Thyroid gland (tissue), 4 donors: ENCODE data around the gene PLCB1. TPM values are rescaled to one million over a fixed set of nuclear protein-coding genes. Genes with fewer than 3 reads are reported as not detected.

Experiments
- DNase-seq, 2 donors: peaks; one replicate each; pipeline ENCODE4 v3.0.0-alpha.2; 2019
- H3K27ac ChIP-seq, 3 donors: fragments of 200-600 bp; sonication (generic); 1 replicate in 2 of 3; 2 replicates in 1 of 3; pipeline ENCODE4 v1.5.1; 2016 to 2019; ENCODE audit warnings: mild to moderate bottlenecking in 1 of 3, moderate library complexity in 1 of 3
- H3K27me3 ChIP-seq: fragments of 200-600 bp; sonication (generic); one replicate; pipeline ENCODE4 v1.5.1; 2019
- H3K36me3 ChIP-seq, 2 donors: fragments of 200-600 bp; sonication (generic); one replicate each; pipeline ENCODE4 v1.5.1; 2016 to 2019
- H3K4me1 ChIP-seq, 2 donors: fragments of 200-600 bp; sonication (generic); one replicate each; pipeline ENCODE4 v1.5.1; 2017 to 2019
- H3K4me3 ChIP-seq, 3 donors: fragments of 200-600 bp; sonication (generic); replicated peaks in 1 of 3; 1 replicate in 2 of 3; 2 replicates in 1 of 3; pipeline ENCODE4 v1.5.1; 2016; ENCODE audit warnings: mild to moderate bottlenecking in 1 of 3
- H3K9me3 ChIP-seq: fragments of 200-600 bp; sonication (generic); one replicate; pipeline ENCODE4 v1.5.1; 2017
- CTCF ChIP-seq, 6 experiments: fragments of 200-600 bp in 3 of 6; fragments of 450-650 bp in 3 of 6; sonication (generic) in 3 of 6; IDR thresholded peaks; one replicate each; pipeline ENCODE4 v1.5.1; 2016 to 2019; ENCODE audit warnings: antibody characterized with exemption in 6 of 6, mild to moderate bottlenecking in 2 of 6, inconsistent platforms in 1 of 6, moderate library complexity in 1 of 6
- POLR2A ChIP-seq, 2 donors: fragments of 450-650 bp; IDR thresholded peaks; one replicate each; pipeline ENCODE4 v1.6.1; 2017; ENCODE audit warnings: antibody characterized with exemption in 2 of 2, mild to moderate bottlenecking in 2 of 2, moderate library complexity in 1 of 2
- WGBS, 2 donors: methylation state at CpG; one replicate each; pipeline ENCODE4 v1.1.5; 2017; 5-methylcytosine and 5-hydroxymethylcytosine counted together
- intact Hi-C: fragments of 100-400 bp; cut with DNase I; formaldehyde crosslinking; loops from one replicate; pipeline ENCODE4 v1.15.1; 2023
- total RNA-seq, 4 donors: library from RNA; depleted of rRNA; stranded (reverse); fragments of >200 nt; gene quantifications; one replicate each; pipeline ENCODE4 v1.2.3, GENCODE V29; 2016

Gene PLCB1
- total RNA-seq, 4 donors from 2014 or later = 7.3 to 14.1 (median 11.0) TPM

GRCh38 chr20:8335495-8336195 lies 203.6 kb downstream of the PLCB1 start:
- Histone ChIP-seq H3K9me3 (no peaks in the 10 kb centered on the region), H3K36me3 (no peaks in the 10 kb centered on the region), H3K4me3 (no peak overlapping the region), H3K27ac (no peak overlapping the region), H3K27me3 (no peaks in the 10 kb centered on the region), H3K4me1 (peaks cover 6 to 9% of the 10 kb centered on the region in 2 donors)
- TF ChIP-seq POLR2A (IDR thresholded peaks at IDR 0.05) (no peak), CTCF (IDR thresholded peaks at IDR 0.05) (no peak)
- no peak for DNase-seq
- 89 to 93% methylated on average over 7 of the region's 7 CpGs for WGBS, 2 donors
- intact Hi-C loops = no loop called here

- no peaks in the 10 kb centered on the region for H3K27me3 ChIP-seq
- WGBS, 2 donors = 86 to 90% methylated on average over 3 of the region's 3 CpGs
- H3K9me3 ChIP-seq = no peaks in the 10 kb centered on the region
- no peaks in the 10 kb centered on the region for H3K4me1 ChIP-seq
- H3K27ac ChIP-seq = no peak overlapping the region
- TF ChIP-seq CTCF (IDR thresholded peaks at IDR 0.05) = no peak
- no peak for TF ChIP-seq POLR2A (IDR thresholded peaks at IDR 0.05)
- no peak for DNase-seq
- intact Hi-C loops = no loop called here
- no peaks in the 10 kb centered on the region for H3K36me3 ChIP-seq
- no peak overlapping the region for H3K4me3 ChIP-seq
Observed at GRCh38 chr20:8339349-8339748, 207.3 kb downstream of the PLCB1 start.

GRCh38 chr20:8342391-8342790 lies 210.3 kb downstream of the PLCB1 start:
- H3K27ac ChIP-seq = no peak overlapping the region
- no peaks in the 10 kb centered on the region for H3K36me3 ChIP-seq
- no peaks in the 10 kb centered on the region for H3K27me3 ChIP-seq
- H3K9me3 ChIP-seq = no peaks in the 10 kb centered on the region
- DNase-seq = no peak
- peaks cover 8 to 18% of the 10 kb centered on the region in 2 donors for H3K4me1 ChIP-seq
- H3K4me3 ChIP-seq = no peak overlapping the region
- TF ChIP-seq CTCF (IDR thresholded peaks at IDR 0.05) = no peak
- no peak for TF ChIP-seq POLR2A (IDR thresholded peaks at IDR 0.05)
- WGBS, 2 donors = 98 to 100% methylated on average over 3 of the region's 3 CpGs
- intact Hi-C loops = no loop called here

- Histone ChIP-seq H3K9me3 (no peaks in the 10 kb centered on the region), H3K27ac (no peak overlapping the region), H3K27me3 (no peaks in the 10 kb centered on the region), H3K4me1 (peaks cover 8 to 18% of the 10 kb centered on the region in 2 donors), H3K4me3 (no peak overlapping the region), H3K36me3 (no peaks in the 10 kb centered on the region)
- 87 to 89% methylated on average over 3 of the region's 3 CpGs for WGBS, 2 donors
- TF ChIP-seq CTCF (IDR thresholded peaks at IDR 0.05) = no peak
- TF ChIP-seq POLR2A (IDR thresholded peaks at IDR 0.05) = no peak
- intact Hi-C loops = no loop called here
- no peak for DNase-seq
Observed at GRCh38 chr20:8344106-8344505, 212.0 kb downstream of the PLCB1 start.

- H3K9me3 ChIP-seq = no peaks in the 10 kb centered on the region
- TF ChIP-seq POLR2A (IDR thresholded peaks at IDR 0.05) (no peak), CTCF (IDR thresholded peaks at IDR 0.05) (no peak)
- no peak for DNase-seq
- 89 to 90% methylated on average over 5 of the region's 5 CpGs for WGBS, 2 donors
- peaks cover 8 to 18% of the 10 kb centered on the region in 2 donors for H3K4me1 ChIP-seq
- H3K27me3 ChIP-seq = no peaks in the 10 kb centered on the region
- H3K27ac ChIP-seq = no peak overlapping the region
- intact Hi-C loops = no loop called here
- no peak overlapping the region for H3K4me3 ChIP-seq
- H3K36me3 ChIP-seq = no peaks in the 10 kb centered on the region
Observed at GRCh38 chr20:8344631-8345030, 212.6 kb downstream of the PLCB1 start.
